Activated CD8-positive, alpha-beta memory T cell treated with anti-CD3 and anti-CD28 coated beads for 36 hours (primary cell): ENCODE data around the gene FAM83F. TPM values are rescaled to one million over a fixed set of nuclear protein-coding genes. Genes with fewer than 3 reads are reported as not detected.

Experiments
- CTCF ChIA-PET: fragments of 350-600 bp; sonication (Branson Sonifier 250); formaldehyde crosslinking; loops from one replicate; lab custom pipeline; 2021; ENCODE audit warnings: antibody characterized with exemption; lab: Charles Lee
- POLR2A ChIA-PET: fragments of 350-600 bp; sonication (Branson Sonifier 250); formaldehyde crosslinking; loops from one replicate; lab custom pipeline; 2021; ENCODE audit warnings: antibody characterized with exemption; lab: Charles Lee
- total RNA-seq, 2 experiments: library from RNA; stranded (reverse); gene quantifications; one replicate each; pipeline ENCODE4 v1.2.3, GENCODE V29; 2021

FAM83F gene
- total RNA-seq, 2 experiments from 2014 or later = 0.42 to 0.46 TPM

DNA sequence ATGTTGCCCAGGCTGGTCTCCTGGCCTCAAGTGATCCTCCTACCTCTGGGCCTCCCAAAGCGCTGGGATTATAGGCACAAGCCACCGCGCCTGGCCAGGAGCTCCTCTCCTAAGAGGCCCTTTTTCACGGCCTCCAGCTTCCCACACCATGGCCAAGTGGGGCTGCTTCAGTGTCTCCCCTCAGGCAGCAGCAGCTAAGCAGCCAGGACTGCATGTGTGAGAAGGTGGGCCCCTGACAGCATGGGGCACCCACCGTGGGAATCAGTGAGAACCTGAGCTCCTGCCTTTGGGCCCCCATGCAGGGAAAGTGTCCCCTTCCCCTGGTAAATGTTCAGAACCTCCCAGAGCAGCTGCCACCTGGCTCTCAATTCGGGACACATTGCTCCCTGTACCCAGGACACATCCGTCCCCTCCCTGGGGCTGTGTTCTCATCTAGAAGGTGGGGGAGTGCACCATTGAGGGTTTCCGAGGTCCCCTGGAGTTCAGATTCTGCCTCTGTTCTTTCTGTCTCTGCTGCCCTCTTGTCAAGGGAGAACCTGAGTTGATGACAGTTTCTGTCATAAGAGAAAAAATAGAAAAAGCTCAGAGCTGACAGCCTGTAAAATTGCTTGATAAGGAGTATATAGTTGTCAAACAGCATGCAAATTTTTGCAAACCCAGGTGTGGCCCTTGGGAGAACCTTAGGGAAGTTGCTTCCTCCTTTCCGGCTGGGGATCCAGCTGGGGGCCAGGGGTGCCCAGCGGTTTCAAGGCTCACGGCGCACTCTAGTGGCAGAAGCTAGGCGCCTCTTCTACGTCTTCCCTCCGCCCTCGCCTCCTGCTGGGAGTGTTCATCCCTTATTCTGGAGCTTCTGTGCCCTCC lies 29.7 kb downstream of the FAM83F start:
- ChIA-PET CTCF (interaction anchor here (0.6 to 3.4 kb wide), 45 partner anchors 8 to 694 kb away, joined by 3 to 53 read pairs (median 4); no protein-coding TSS in a partner anchor), POLR2A (interaction anchor here (0.6 kb wide), 1 partner anchor 505 kb away, joined by 3 read pairs; no protein-coding TSS in a partner anchor)

DNA sequence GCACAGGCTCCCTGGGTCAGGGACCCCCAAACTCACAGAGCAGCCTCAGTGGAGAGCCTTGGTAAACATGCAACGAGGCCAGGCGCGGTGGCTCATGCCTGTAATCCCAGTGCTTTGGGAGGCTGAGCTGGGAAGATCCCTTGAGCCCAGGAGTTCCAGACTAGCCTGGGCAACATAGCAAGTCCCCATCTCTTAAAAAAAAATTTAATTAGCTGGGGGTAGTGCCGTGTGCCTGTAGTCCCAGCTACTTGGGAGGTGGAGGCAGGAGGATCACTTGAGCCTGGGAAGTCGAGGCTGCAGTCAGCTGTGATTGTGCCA lies 30.3 kb downstream of the FAM83F start:
- ChIA-PET POLR2A (interaction anchor here (0.6 kb wide), 1 partner anchor 505 kb away, joined by 3 read pairs; no protein-coding TSS in a partner anchor), CTCF (interaction anchor here (0.7 to 3.4 kb wide), 40 partner anchors 9 to 532 kb away, joined by 3 to 53 read pairs (median 4); no protein-coding TSS in a partner anchor)

DNA sequence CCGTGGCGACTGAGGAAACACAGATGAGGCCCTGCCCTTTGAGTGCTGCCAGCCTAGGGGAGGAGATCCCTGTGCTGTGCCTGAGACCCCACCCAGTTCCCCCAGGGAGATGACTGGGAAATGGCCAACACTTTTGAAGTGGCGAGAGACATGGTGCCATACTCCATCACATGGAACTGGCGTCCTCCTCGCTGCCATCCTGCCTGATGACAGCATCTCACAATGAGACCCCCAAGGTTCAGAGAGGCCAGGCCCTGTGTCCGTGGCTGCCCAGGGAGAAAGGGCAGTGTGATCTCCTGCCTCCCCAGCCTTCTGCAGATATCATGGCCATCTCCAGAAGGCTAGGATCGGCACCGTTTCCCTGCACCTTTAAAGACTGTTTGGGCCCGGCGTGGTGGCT lies 31.1 kb downstream of the FAM83F start:
- CTCF ChIA-PET = interaction anchor here (0.6 to 3.4 kb wide), 13 partner anchors 14 to 533 kb away, joined by 3 to 53 read pairs (median 5); no protein-coding TSS in a partner anchor
- POLR2A ChIA-PET = no interaction called here

DNA sequence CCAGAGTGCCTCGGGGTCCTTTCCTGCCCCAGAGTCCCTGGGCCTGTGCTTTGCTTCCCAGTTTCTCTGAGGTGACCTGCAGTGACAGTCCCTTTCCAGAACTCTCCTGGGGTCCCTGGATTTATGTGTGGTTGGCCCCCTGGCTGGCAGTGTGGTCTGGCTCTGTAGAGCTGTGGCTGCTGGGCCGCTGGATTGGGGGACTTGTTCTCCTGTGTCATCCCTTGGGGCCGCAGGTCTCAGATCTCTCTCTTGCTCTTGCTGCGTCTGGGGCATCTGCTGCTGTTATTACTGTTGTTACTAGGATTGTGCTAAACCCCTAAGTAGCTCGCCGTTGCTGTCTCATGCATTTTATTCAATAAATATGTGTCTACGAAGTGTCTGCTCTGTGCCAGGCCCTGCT lies 31.9 kb downstream of the FAM83F start:
- ChIA-PET CTCF (interaction anchor here (1.8 to 2.7 kb wide), 2 partner anchors 10 to 492 kb away, joined by 6 to 10 read pairs; no protein-coding TSS in a partner anchor), POLR2A (no interaction called here)

DNA sequence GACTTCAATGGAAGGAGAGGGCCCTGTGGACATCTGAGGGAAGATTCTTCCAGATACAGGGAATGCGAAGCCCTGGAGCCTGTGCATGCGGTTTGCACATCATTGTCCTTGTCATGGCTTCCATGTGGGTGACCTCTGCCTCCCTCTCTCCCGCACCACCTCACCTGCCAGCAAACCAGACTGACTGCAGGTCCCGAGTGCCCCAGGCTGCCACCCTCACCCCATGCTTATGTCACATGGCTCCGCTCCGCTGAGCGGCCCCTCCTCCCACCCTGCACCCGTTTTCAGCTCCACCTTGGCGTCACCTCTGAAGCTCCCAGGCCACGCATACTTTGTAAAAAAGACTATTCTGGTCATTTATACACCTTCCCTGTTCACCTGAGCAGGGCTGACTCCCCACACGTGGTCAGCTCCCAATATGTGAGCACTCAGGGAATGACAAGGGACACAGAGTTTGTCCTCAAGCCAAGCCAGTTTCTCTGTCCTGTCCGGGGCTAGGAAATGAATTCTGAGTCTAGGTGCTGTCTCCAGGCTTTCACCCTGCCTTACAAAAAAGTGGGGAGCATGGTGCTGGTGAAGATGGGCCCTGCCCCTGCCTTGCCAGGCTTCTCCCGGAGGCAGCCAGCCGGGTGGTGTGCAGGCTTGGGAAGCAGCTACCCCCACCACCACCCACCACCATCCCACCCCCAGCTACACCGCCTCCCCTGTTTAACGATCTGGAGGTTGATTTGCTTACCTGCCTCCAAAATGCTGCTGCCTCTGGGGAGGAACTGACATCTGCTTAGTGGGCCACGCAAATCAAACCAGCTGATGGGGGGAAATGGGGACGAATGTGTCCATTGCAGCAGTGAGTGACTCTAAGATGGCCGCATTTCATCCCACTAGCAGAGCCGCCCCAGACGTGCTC lies 32.7 kb downstream of the FAM83F start:
- CTCF ChIA-PET = interaction anchor here (0.9 to 2.7 kb wide), 3 partner anchors 9 to 493 kb away, joined by 5 to 10 read pairs (median 6); no protein-coding TSS in a partner anchor
- POLR2A ChIA-PET = no interaction called here

DNA sequence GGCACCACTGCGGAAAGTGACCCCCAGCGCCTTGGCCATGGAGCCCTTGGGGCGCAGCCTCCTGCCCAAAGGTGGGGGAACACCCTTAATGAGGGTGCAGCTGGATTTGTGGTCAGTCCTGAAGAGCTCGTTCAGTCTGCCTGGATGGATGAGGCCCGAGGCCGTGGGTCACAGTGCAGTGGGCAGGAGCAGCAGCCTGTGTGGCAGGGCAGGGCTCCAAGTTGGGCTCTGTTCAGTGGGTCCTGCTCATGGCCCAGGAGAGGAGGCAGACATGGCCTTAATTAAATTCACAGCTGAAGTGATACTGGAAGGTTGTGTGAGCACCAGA lies 33.3 kb downstream of the FAM83F start:
- CTCF ChIA-PET = interaction anchor here (0.9 to 2.7 kb wide), 3 partner anchors 8 to 494 kb away, joined by 5 to 10 read pairs (median 6); no protein-coding TSS in a partner anchor

DNA sequence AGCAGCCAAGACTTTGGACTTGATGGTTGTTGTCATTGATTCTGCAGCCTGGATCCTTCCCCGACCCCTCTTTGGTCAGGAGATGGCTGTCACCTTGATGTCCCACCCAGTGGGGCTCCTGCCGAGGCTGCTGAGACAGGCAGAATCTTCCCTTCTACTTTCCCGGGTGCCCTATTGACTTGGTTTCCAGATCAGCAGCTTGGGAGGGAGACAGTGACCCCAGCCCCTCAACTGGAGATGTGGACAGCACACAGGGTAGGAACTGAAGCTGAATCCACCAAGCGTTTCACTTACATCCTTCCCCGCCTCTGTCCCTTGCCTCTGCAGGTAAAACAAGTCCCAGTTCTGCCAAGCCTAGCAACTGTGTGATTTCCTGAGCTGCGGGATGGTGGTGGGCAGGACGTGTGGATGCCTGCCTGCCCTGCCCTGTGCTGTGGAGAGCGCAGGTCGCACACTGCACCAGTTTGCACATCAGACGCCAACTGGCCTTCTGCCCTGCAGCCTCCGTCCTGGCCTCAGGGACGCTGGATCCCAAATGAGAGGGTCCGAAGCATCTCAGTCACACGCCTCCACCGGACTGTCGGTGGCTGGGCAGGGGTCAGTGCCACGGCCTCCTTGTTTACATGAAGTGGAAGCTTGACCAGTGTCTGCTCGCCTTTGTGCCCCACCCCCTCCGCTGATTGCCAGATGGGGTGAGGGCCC lies 34.6 kb downstream of the FAM83F start:
- CTCF ChIA-PET = interaction anchor here (1.6 to 2.7 kb wide), 2 partner anchors 96 to 495 kb away, joined by 4 to 10 read pairs; no protein-coding TSS in a partner anchor
- POLR2A ChIA-PET = no interaction called here

More for the DNA sequence above, 33.3 kb downstream of the FAM83F start:
- POLR2A ChIA-PET = no interaction called here

DNA sequence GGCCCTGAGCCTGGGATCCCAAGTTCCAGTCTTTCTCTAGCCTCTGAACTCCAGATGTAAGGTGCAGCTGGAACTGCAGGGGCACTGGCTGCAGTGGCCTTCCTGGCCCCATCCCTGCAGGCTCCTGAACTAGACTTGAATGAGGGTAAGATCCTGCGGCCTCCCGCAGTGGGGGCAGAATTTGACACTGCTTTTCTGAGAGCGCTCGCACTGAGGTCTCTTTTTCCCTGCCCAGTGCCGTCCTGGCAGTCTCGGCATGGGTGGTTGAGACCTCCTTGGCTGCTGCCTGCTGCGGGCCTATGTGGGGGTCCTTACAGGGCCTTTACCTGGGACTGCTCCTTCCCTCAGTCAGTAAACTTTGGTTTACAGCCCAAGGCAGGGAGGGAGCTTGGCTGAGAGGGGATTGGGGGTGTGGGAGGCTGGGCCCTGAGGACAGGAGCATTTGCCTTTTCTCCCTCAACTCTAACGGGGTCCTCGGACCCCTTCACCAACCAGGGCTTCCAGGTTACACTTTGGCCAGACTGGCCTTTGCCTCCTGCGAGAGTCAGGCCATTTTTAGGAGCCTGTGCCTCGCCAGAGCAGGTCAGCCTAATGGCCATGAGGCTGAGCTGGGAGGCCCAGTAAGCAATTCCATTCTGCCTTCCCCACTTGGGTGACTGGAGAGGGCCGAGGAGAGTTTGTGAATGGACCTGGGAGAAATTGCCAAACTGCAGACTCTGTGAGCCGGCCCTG lies 35.4 kb downstream of the FAM83F start:
- POLR2A ChIA-PET = interaction anchor here (1.0 kb wide), 1 partner anchor 14 kb away, joined by 3 read pairs; no protein-coding TSS in a partner anchor

DNA sequence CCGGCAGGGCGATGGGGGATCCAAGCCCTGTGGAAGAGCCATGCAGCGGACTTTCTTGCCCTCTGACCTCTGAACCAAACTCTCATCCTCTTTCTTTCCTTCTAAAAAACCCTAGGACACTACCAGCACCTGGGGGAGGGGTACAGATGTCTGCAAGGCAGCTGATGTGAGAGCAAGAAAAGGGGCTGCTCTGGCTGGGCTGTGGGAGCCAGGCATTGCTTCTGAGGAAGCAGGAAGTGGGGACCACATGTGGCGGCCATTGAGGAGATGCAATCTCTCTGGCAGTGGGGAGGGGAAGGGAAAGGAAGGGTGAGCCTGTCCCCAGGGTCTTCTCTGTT lies 36.0 kb downstream of the FAM83F start:
- POLR2A ChIA-PET = interaction anchor here (1.0 kb wide), 1 partner anchor 14 kb away, joined by 3 read pairs; no protein-coding TSS in a partner anchor
- CTCF ChIA-PET = interaction anchor here (1.2 kb wide), 1 partner anchor 492 kb away, joined by 3 read pairs; no protein-coding TSS in a partner anchor

More for the DNA sequence above, 35.4 kb downstream of the FAM83F start:
- CTCF ChIA-PET = interaction anchor here (1.6 kb wide), 1 partner anchor 97 kb away, joined by 4 read pairs; no protein-coding TSS in a partner anchor

DNA sequence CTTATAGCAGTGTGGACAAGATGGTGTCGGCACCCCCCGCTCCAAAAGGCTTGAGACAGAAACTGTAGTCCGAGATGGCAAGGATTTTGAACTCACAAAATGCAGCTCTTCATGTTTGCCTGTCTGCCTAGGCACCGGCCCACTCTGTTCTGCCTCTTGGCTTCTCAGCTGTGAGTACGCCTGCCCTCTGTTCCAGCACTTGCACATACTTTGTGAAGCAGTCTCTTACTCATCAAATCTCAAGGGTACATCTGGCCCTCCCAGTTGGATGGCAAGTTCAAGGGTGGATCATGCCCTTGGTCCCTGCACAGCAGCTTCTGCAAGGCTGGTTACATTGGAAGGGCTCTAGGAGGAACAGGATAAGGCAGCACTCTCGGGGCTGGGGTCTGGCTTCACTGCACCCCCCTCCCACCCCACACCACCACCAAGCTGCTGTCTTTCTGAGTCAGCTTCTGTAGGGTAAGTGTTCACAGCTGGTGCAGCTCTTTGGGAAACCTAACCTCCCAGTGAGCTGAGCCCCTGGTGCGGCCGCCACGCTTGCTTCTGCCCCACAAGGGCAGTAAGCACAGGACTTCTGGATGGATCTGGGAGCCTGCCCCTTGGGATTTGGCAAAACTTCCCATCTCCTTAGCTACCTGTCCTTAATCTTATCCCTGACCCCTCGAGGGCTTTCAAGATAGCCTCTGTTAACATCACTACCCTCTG lies 37.2 kb downstream of the FAM83F start:
- ChIA-PET POLR2A (no interaction called here), CTCF (interaction anchor here (1.2 to 2.5 kb wide), 2 partner anchors 493 to 497 kb away, joined by 3 to 9 read pairs; no protein-coding TSS in a partner anchor)

DNA sequence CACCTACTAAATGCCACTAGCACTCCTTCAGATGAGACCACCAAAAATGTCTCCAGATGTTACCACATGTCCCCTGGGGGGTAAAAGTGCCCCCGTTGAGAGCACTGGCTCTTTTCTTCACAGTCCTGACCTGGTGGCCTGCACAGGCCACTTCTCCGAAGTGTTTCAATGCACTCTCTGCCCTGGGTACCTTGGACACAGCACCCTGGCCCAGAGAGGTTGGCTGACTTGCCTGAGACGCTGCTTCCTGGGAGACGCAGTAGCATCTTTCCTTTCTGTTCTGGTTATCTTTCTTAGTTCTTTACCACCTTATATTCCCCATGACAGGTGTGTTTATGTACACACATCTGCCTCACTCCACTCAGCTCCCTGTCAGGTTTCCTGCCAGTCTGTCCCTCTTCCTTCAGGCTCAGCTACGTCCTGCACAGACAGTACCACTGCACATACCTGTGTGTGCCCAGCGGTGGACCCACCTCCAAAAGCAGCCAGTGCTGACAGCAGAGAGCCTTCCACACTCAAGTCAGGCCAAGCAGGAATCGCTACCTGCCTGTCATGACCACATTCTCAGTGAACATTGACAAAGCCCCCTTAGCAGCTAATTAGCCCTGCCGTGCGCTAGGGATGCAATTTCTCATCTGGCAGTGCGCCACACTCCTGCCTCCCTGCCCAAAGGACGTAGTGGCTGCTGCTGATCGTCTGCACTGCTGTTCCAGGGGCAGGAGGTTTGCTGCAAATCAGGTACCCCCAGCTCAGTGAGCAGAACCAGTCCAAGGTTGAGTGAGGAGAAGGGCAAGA lies 39.0 kb downstream of the FAM83F start:
- ChIA-PET POLR2A (no interaction called here), CTCF (interaction anchor here (1.0 to 5.4 kb wide), 3 partner anchors 10 to 499 kb away, joined by 3 to 23 read pairs (median 9); no protein-coding TSS in a partner anchor)

DNA sequence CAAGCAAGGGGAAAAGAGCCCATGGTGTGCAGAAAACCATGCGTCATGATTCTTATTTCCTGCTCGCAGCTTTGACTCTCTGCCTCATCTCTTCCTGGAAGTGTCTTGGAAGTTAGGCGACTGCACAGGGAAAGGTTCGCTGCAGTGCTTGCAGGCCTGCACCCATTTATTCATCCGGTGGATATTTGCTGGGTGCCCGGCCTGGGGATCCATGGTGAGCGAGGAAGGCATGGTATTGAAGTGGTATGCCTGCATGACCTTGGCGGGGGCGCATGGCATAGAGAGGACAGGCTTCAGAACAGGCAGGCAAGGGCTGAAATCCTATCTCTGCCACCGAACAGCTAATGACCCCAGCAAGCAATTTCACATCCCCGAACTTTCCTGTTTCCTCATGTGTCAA lies 40.6 kb downstream of the FAM83F start:
- POLR2A ChIA-PET = no interaction called here
- CTCF ChIA-PET = interaction anchor here (2.1 to 5.4 kb wide), 3 partner anchors 8 to 501 kb away, joined by 6 to 23 read pairs (median 11); no protein-coding TSS in a partner anchor

DNA sequence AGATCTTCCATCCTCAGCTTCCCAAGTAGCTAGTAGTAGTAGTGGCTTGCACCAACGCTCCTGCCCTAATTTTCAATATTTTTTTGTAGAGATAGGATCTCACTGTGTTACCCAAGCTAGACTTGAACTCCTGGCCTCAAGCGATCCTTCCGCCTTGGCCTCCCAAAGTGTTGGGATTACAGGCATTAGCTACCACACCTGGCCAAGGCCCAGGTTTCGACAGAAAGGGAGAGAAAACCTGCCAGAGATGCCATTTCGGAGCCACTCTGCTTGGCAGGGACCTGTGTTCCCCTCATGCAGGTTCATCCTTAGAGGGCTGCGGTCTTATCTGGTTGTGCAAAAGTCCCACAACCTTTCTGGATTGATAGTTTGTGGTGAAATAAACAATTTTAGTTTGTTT lies 41.4 kb downstream of the FAM83F start:
- ChIA-PET POLR2A (no interaction called here), CTCF (interaction anchor here (1.1 to 5.4 kb wide), 7 partner anchors 9 to 542 kb away, joined by 3 to 23 read pairs (median 5); no protein-coding TSS in a partner anchor)

DNA sequence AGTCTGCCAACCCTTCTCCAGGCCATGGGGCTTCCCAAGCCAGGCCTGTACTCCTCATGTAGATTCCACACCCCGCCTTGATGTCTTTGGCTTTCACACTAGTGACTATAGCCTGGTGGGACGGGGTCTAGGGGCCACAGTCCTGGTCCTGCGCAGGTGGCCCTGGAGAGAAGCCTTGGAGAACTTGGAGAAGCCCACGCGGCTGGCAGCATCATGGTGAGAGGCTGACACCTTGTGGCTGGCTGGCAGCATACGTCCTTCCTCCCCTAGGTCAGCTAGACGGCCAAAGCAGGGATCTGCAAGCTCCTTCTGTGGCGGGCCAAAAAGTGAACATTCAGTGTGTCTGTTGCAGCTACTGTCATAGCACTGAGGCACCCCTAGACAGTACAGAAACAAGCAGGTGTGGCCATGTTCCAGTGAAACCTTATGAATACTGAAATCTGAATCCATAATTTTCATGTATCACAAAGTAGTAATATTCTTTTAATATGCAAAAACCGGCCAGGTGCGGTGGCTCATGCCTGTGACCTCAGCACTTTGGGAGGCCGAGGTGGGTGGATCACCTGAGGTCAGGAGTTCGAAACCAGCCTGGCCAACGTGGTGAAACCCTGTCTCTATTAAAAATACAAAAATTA lies 42.0 kb downstream of the FAM83F start:
- POLR2A ChIA-PET = interaction anchor here (0.7 kb wide), 1 partner anchor 257 kb away, joined by 3 read pairs; no protein-coding TSS in a partner anchor

DNA sequence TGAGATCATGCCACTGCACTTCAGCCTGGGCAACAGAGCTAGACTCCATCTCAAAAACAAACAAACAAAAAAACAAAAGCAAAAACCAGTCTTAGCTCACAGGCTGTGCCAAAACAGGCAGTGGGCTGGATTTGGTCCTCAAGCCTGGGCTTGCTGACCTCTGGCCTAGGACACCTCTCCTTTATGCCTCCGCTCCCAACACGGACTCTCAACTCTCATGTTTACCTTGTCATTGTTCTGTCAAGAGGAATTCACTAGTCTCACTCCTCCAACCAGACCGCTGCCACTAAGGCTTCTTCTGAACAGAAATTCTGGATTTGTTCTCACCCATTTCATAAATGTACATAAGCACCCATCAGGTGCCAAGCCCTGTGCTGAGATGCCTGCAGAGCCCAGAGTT lies 42.6 kb downstream of the FAM83F start:
- ChIA-PET POLR2A (interaction anchor here (0.7 kb wide), 1 partner anchor 256 kb away, joined by 3 read pairs; no protein-coding TSS in a partner anchor), CTCF (interaction anchor here (0.6 to 5.4 kb wide), 8 partner anchors 10 to 716 kb away, joined by 3 to 23 read pairs (median 4); no protein-coding TSS in a partner anchor)

More for the DNA sequence above, 42.0 kb downstream of the FAM83F start:
- CTCF ChIA-PET = interaction anchor here (0.6 to 5.4 kb wide), 9 partner anchors 10 to 715 kb away, joined by 3 to 23 read pairs (median 4); no protein-coding TSS in a partner anchor
